KMS-11 (cell line): ENCODE results near the gene RRM1.

ENCODE experiments used
- H2AFZ ChIP-seq: fragments of 200-600 bp; sonication (generic); 2 replicates; pipeline ENCODE4 v1.6.1; 2016; ENCODE audit warnings: antibody characterized with exemption, mixed run types, low read depth
- H3K27ac ChIP-seq: fragments of 200-600 bp; sonication (generic); 2 replicates; pipeline ENCODE4 v1.6.1; 2016; ENCODE audit warnings: mild to moderate bottlenecking, mixed run types
- H3K27me3 ChIP-seq: fragments of 200-600 bp; sonication (generic); 2 replicates; pipeline ENCODE4 v1.6.1; 2017; ENCODE audit warnings: mild to moderate bottlenecking, low read depth, mixed run types, moderate library complexity; ENCODE audit not compliant: insufficient read depth
- H3K36me3 ChIP-seq: fragments of 200-600 bp; sonication (generic); 2 replicates; pipeline ENCODE4 v1.6.1; 2017; ENCODE audit warnings: mild to moderate bottlenecking, mixed run types; ENCODE audit not compliant: insufficient read depth
- H3K4me1 ChIP-seq: fragments of 200-600 bp; sonication (generic); 2 replicates; pipeline ENCODE4 v1.6.1; 2016; ENCODE audit warnings: mild to moderate bottlenecking, low read depth, mixed run types; ENCODE audit not compliant: poor library complexity, severe bottlenecking
- H3K4me2 ChIP-seq: fragments of 200-600 bp; sonication (generic); 2 replicates; pipeline ENCODE4 v1.7.0; 2016; ENCODE audit warnings: mild to moderate bottlenecking, mixed run types
- H3K4me3 ChIP-seq: fragments of 200-600 bp; sonication (generic); IDR thresholded peaks from 2 replicates; pipeline ENCODE4 v1.6.1; 2017; ENCODE audit warnings: low read depth, low read length, mixed read lengths; ENCODE audit not compliant: insufficient read depth
- H3K79me2 ChIP-seq: fragments of 200-600 bp; sonication (generic); 2 replicates; pipeline ENCODE4 v1.6.1; 2016; ENCODE audit warnings: low read depth, mixed run types; ENCODE audit not compliant: insufficient read depth
- H3K9ac ChIP-seq: fragments of 200-600 bp; sonication (generic); 2 replicates; pipeline ENCODE4 v1.6.1; 2016; ENCODE audit warnings: mild to moderate bottlenecking, mixed run types
- H4K20me1 ChIP-seq: fragments of 200-600 bp; sonication (generic); 2 replicates; pipeline ENCODE4 v1.6.1; 2016; ENCODE audit warnings: mild to moderate bottlenecking, mixed run types; ENCODE audit not compliant: insufficient read depth
- CTCF ChIP-seq: fragments of 200-600 bp; sonication (generic); conservative IDR thresholded peaks from 2 replicates; pipeline ENCODE4 v1.6.1; 2017; ENCODE audit warnings: low read depth, mild to moderate bottlenecking, antibody characterized with exemption, low read length, moderate library complexity, mixed read lengths

The RRM1 gene

GRCh38 chr11:4094348-4095291, at the start of gene RRM1:
TSS of gene RRM1 (plus strand) at chr11:4094799. CDS start at chr11:4095013, 214 bp downstream.
- H3K4me1 ChIP-seq, result peaks cover 48% of the 10 kb centered on the region
- peaks cover 54% of the 10 kb centered on the region for H3K79me2 ChIP-seq
- no peaks in the 10 kb centered on the region for H3K36me3 ChIP-seq
- peak within 1 kb of the TSS; percentile 86 for H3K27ac ChIP-seq
- peak within 1 kb of the TSS; percentile 77 for H2AFZ ChIP-seq
- no peaks in the 10 kb centered on the region for H4K20me1 ChIP-seq
- TF ChIP-seq CTCF, result no peak
- peak within 1 kb of the TSS; percentile 100 for H3K4me2 ChIP-seq
- H3K9ac ChIP-seq, result peak within 1 kb of the TSS; percentile 92
- no peak within 1 kb of the TSS for H3K4me3 ChIP-seq
- H3K27me3 ChIP-seq, result no peaks in the 10 kb centered on the region

GRCh38 chr11:4044976-4045646, 49.5 kb upstream of the RRM1 start:
- no peak for TF ChIP-seq CTCF
- Histone ChIP-seq H3K79me2 (no peaks in the 10 kb centered on the region), H3K27ac (no peak overlapping the region), H3K36me3 (no peaks in the 10 kb centered on the region), H3K4me2 (no peak overlapping the region), H3K4me3 (no peak overlapping the region), H2AFZ (no peak overlapping the region), H3K27me3 (no peaks in the 10 kb centered on the region), H3K4me1 (no peaks in the 10 kb centered on the region), H4K20me1 (no peaks in the 10 kb centered on the region), H3K9ac (no peak overlapping the region)

- no peak for TF ChIP-seq CTCF
- Histone ChIP-seq H2AFZ (no peak overlapping the region), H3K9ac (no peak overlapping the region), H3K27me3 (no peaks in the 10 kb centered on the region), H3K4me1 (no peaks in the 10 kb centered on the region), H3K36me3 (no peaks in the 10 kb centered on the region), H3K4me2 (no peak overlapping the region), H3K79me2 (no peaks in the 10 kb centered on the region), H3K4me3 (no peak overlapping the region), H4K20me1 (no peaks in the 10 kb centered on the region), H3K27ac (no peak overlapping the region)
Measured at GRCh38 chr11:4048340-4048739, 46.3 kb upstream of the RRM1 start.

GRCh38 chr11:4049006-4049405, 45.6 kb upstream of the RRM1 start:
- H3K79me2 ChIP-seq, result no peaks in the 10 kb centered on the region
- H3K4me3 ChIP-seq, result no peak overlapping the region
- no peak overlapping the region for H3K9ac ChIP-seq
- H3K27me3 ChIP-seq, result no peaks in the 10 kb centered on the region
- H3K4me1 ChIP-seq, result no peaks in the 10 kb centered on the region
- no peak overlapping the region for H3K27ac ChIP-seq
- H3K36me3 ChIP-seq, result no peaks in the 10 kb centered on the region
- TF ChIP-seq CTCF, result no peak
- no peaks in the 10 kb centered on the region for H4K20me1 ChIP-seq
- no peak overlapping the region for H2AFZ ChIP-seq
- no peak overlapping the region for H3K4me2 ChIP-seq
